Glutamatergic neuron (in vitro differentiated cells): Measurements from ENCODE around the gene FRAS1. TPM values are rescaled to one million over a fixed set of nuclear protein-coding genes. Genes with fewer than 3 reads are reported as not detected.

Experiments used
- DNase-seq: peaks from one replicate; pipeline ENCODE4 v3.0.0; 2022
- H3K27ac Mint-ChIP-seq: one replicate; pipeline ENCODE4 v1.8.0; 2020; ENCODE audit warnings: mild to moderate bottlenecking, mixed read lengths, inconsistent platforms; ENCODE audit not compliant: unreplicated experiment
- H3K27me3 Mint-ChIP-seq: one replicate; pipeline ENCODE4 v1.8.0; 2020; ENCODE audit warnings: mild to moderate bottlenecking, moderate library complexity, mixed read lengths, inconsistent platforms; ENCODE audit not compliant: unreplicated experiment
- H3K36me3 Mint-ChIP-seq: one replicate; pipeline ENCODE4 v1.8.0; 2020; ENCODE audit warnings: mild to moderate bottlenecking, mixed read lengths, inconsistent platforms; ENCODE audit not compliant: unreplicated experiment
- H3K4me1 Mint-ChIP-seq: one replicate; pipeline ENCODE4 v1.8.0; 2020; ENCODE audit warnings: mild to moderate bottlenecking, low read depth, mixed read lengths, inconsistent platforms; ENCODE audit not compliant: unreplicated experiment
- H3K4me3 Mint-ChIP-seq: one replicate; pipeline ENCODE4 v1.8.0; 2020; ENCODE audit warnings: mild to moderate bottlenecking, mixed read lengths, inconsistent platforms; ENCODE audit not compliant: unreplicated experiment
- H3K9me3 Mint-ChIP-seq: one replicate; pipeline ENCODE4 v1.8.0; 2020; ENCODE audit warnings: mild to moderate bottlenecking, moderate library complexity, mixed read lengths, inconsistent platforms; ENCODE audit not compliant: unreplicated experiment
- total RNA-seq: library from RNA; stranded (reverse); fragmentation: NEBNext Ultra II Directional; extraction: Animal tissue kit (Norgen Biotek cat#: 25700); gene quantifications from one replicate; pipeline ENCODE4 v1.2.1, GENCODE V29; 2021; ENCODE audit not compliant: unreplicated experiment
- TF ChIP-seq, protein P1 (sequence below): fragments of 200-600 bp; sonication (generic); IDR thresholded peaks from one replicate; pipeline ENCODE4 v1.5.0; 2021; ENCODE audit not compliant: partially characterized antibody, unreplicated experiment

Gene FRAS1
- total RNA-seq, 1 donor from 2014 or later: 18.7 TPM

DNA sequence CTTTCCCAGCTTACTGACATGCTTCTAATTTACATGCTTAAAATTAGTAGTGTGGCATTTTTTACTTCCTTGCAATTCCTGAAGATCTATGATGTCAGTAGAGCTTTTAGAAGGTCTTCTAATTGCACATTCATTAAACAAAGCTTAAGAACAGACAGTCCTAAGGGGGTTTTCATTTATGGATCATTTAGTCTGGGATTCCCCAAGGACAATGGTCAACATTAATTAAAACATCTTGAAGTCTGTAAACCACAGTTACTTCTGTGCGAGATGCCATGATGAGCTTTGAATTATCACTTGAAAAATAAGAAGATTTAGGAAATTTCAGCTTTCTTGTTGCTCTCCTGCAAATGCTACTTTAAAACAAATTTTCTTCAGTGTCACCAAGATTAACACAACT lies 514.7 kb downstream of the FRAS1 start:
- peaks cover 4% of the 10 kb centered on the region for H3K9me3 Mint-ChIP-seq
- no peak overlapping the region for H3K4me3 Mint-ChIP-seq
- DNase-seq: no peak
- no peaks in the 10 kb centered on the region for H3K27me3 Mint-ChIP-seq
- no peak overlapping the region for H3K27ac Mint-ChIP-seq
- peaks cover 7% of the 10 kb centered on the region for H3K4me1 Mint-ChIP-seq
- H3K36me3 Mint-ChIP-seq: no peaks in the 10 kb centered on the region
- TF ChIP-seq, protein P1, sequence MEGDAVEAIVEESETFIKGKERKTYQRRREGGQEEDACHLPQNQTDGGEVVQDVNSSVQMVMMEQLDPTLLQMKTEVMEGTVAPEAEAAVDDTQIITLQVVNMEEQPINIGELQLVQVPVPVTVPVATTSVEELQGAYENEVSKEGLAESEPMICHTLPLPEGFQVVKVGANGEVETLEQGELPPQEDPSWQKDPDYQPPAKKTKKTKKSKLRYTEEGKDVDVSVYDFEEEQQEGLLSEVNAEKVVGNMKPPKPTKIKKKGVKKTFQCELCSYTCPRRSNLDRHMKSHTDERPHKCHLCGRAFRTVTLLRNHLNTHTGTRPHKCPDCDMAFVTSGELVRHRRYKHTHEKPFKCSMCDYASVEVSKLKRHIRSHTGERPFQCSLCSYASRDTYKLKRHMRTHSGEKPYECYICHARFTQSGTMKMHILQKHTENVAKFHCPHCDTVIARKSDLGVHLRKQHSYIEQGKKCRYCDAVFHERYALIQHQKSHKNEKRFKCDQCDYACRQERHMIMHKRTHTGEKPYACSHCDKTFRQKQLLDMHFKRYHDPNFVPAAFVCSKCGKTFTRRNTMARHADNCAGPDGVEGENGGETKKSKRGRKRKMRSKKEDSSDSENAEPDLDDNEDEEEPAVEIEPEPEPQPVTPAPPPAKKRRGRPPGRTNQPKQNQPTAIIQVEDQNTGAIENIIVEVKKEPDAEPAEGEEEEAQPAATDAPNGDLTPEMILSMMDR: no peak

DNA sequence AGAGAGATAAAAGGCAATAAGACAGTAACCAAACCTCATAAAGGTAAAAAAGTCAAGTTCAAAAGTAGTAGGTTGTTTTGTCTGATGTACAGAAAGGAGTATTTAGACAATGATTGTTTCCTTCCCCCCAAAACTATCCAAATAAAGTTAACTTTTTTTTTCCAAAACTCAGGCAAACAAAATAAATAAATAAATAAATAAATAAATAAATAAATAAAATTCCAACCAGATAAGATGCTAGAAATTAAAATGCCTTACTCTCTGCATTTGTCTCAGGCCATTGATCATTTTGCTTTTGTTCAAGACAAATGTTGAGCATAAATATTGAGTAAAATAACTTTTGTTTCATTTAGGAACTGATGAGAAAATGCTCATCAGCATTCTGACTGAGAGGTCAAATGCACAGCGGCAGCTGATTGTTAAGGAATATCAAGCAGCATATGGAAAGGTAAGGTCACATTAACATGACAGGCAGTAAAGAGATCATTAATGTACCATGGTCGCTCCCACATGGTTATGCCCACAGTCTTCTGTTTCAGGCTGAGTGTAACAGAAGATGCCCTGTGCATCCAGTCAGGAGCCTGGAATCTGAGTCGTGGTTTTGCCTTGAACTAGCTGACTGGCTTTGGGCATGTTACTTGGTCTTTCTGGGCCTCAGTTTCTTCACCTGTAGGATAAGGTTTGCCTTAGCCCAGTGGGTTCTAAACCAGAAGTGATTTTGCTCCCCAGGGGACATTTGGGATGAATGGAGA lies 521.7 kb downstream of the FRAS1 start:
- Mint-ChIP-seq H3K4me3 (no peak overlapping the region), H3K4me1 (no peaks in the 10 kb centered on the region), H3K27ac (no peak overlapping the region), H3K9me3 (peaks cover 4% of the 10 kb centered on the region), H3K36me3 (no peaks in the 10 kb centered on the region), H3K27me3 (peaks cover under 1% of the 10 kb centered on the region)
- TF ChIP-seq, protein P1: no peak
- no peak for DNase-seq

DNA sequence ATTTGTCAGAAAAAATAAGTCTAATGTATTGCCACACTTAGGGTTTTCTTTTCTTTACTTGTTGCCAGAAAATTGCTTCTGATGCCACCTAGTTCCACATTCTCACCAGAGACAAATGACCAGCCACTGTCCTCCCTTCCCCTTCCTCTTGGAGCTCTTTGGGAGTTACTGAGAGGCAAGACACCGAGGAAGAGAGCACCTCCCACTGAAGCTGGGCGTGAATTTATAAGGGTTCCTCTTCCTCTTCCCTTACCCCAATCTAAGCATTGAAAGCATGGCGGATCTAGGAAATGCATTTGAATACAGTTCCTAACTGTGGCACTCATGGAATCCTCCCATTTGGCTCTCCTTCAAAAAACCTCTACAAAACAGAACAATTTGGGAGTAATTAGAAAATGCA lies 524.5 kb downstream of the FRAS1 start:
- TF ChIP-seq, protein P1: no peak
- H3K9me3 Mint-ChIP-seq: peaks cover 2% of the 10 kb centered on the region
- H3K27ac Mint-ChIP-seq: no peak overlapping the region
- no peaks in the 10 kb centered on the region for H3K4me1 Mint-ChIP-seq
- peaks cover 1% of the 10 kb centered on the region for H3K27me3 Mint-ChIP-seq
- no peaks in the 10 kb centered on the region for H3K36me3 Mint-ChIP-seq
- no peak overlapping the region for H3K4me3 Mint-ChIP-seq
- no peak for DNase-seq

DNA sequence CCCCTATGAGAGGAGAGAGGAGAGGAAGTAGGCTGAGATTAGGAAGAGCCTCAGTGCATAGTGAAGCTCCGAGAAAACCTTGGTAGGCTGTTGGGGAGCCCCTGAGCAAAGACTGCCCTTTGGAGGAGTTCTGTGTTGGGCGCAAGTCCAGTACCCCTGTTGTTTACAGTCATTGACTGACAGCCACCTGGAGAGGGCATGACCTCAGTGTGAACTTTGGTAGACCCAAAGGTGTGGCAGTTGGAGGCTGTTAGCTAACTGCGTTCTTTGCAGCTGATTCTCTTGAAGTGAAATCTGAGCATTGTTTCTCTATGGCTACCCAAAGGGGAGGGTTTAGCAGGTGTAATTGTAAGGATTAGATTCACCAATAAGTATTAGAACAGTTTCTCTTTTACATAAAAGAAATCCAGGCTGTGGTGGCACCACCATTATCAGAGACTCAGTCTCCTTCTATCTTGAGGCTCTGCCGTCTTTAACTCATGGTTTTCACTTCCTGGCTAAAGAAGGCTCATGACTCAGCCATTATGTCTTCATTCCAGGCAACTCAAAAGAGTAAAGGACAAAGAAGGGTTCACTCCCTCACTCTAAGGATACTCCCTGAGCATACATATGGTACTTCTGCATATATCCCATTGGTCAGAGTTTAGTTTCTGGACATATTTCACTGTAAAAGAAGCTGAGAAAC lies 527.9 kb downstream of the FRAS1 start:
- TF ChIP-seq, protein P1: no peak

GRCh38 chr4:78585633-78586032 lies 528.5 kb downstream of the FRAS1 start:
- H3K4me1 Mint-ChIP-seq: no peaks in the 10 kb centered on the region
- H3K36me3 Mint-ChIP-seq: no peaks in the 10 kb centered on the region
- H3K4me3 Mint-ChIP-seq: no peak overlapping the region
- no peak for DNase-seq
- TF ChIP-seq, protein P1: no peak
- H3K9me3 Mint-ChIP-seq: no peaks in the 10 kb centered on the region
- peaks cover 1% of the 10 kb centered on the region for H3K27me3 Mint-ChIP-seq
- H3K27ac Mint-ChIP-seq: no peak overlapping the region

More for the DNA sequence above, 527.9 kb downstream of the FRAS1 start:
- Mint-ChIP-seq H3K4me3 (no peak overlapping the region), H3K27ac (no peak overlapping the region), H3K4me1 (no peaks in the 10 kb centered on the region), H3K9me3 (no peaks in the 10 kb centered on the region), H3K27me3 (peaks cover 1% of the 10 kb centered on the region), H3K36me3 (no peaks in the 10 kb centered on the region)
- DNase-seq: no peak
